ENCODE data around the gene RCAN2.

DNA sequence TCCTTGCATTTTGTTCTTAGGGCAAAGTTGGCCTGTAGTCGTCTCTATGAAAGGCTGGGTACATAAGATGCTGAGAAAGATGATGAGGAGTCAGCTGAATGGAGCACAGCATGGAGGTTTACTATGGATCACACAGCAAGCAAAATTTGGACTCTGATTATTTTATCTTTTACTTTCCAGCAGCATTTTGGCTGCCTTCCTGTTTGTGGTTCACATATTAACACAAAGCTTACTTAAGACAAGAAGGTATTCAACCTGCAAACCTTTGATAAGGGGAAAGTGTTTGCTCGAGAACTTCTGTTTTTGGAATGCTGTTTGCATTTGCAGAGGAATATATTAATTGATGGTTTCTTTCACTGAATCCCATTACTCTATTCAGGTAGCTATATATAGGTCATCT, 217.3 kb downstream of the RCAN2 start:
- TF ChIP-seq EP300 (IDR thresholded peaks at IDR 0.05) = no peak
- no peak for TF ChIP-seq POLR2AphosphoS5 (IDR thresholded peaks at IDR 0.05)
- TF ChIP-seq, protein P1, sequence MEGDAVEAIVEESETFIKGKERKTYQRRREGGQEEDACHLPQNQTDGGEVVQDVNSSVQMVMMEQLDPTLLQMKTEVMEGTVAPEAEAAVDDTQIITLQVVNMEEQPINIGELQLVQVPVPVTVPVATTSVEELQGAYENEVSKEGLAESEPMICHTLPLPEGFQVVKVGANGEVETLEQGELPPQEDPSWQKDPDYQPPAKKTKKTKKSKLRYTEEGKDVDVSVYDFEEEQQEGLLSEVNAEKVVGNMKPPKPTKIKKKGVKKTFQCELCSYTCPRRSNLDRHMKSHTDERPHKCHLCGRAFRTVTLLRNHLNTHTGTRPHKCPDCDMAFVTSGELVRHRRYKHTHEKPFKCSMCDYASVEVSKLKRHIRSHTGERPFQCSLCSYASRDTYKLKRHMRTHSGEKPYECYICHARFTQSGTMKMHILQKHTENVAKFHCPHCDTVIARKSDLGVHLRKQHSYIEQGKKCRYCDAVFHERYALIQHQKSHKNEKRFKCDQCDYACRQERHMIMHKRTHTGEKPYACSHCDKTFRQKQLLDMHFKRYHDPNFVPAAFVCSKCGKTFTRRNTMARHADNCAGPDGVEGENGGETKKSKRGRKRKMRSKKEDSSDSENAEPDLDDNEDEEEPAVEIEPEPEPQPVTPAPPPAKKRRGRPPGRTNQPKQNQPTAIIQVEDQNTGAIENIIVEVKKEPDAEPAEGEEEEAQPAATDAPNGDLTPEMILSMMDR (IDR thresholded peaks at IDR 0.05) = no peak

Data from upper lobe of left lung (tissue), 4 donors.